ENCODE measurements around the gene SEMA6C.

GRCh38 chr1:151128800-151129199 is 17.6 kb downstream of the SEMA6C start:
- TF ChIP-seq CTCF (IDR thresholded peaks at IDR 0.05) (no peak), POLR2AphosphoS5 (IDR thresholded peaks at IDR 0.05; ENCODE audit: low read depth, low read length) (no peak), SIN3A (IDR thresholded peaks at IDR 0.05; ENCODE audit: borderline replicate concordance, insufficient read depth, low read depth, low read length) (no peak), REST (IDR thresholded peaks at IDR 0.05; ENCODE audit: insufficient read depth in 1 of 2, low read depth in 2 of 2, low read length in 1 of 2) (no peak), TCF7L2 (IDR thresholded peaks at IDR 0.05; ENCODE audit: low read depth, low read length) (no peak)
